Liver (tissue), 9 donors: Measurements from ENCODE around the gene NUDT9. TPM values are rescaled to one million over a fixed set of nuclear protein-coding genes. Genes with fewer than 3 reads are reported as not detected.

Experiments
- DNase-seq: peaks from one replicate; pipeline ENCODE4 v3.0.0-alpha.2; 2017; ENCODE audit warnings: low spot score
- H3K27ac ChIP-seq, 2 donors: one replicate each; pipeline ENCODE4 v1.7.0; 2013; ENCODE audit warnings: inconsistent platforms in 2 of 2, low read length in 2 of 2, control low read depth in 1 of 2, low read depth in 1 of 2, mild to moderate bottlenecking in 1 of 2
- H3K27me3 ChIP-seq, 4 donors: one replicate each; pipeline versions ENCODE4 v1.6.1 to v1.7.0; 2013; ENCODE audit warnings: low read length in 3 of 4, inconsistent platforms in 1 of 4, mild to moderate bottlenecking in 1 of 4, moderate library complexity in 1 of 4; ENCODE audit not compliant: control insufficient read depth in 4 of 4, insufficient read depth in 4 of 4
- H3K36me3 ChIP-seq, 4 donors: one replicate each; pipeline versions ENCODE4 v1.6.1 to v1.7.0; 2013; ENCODE audit warnings: low read length in 3 of 4, mild to moderate bottlenecking in 3 of 4, low read depth in 1 of 4, moderate library complexity in 1 of 4; ENCODE audit not compliant: control insufficient read depth in 4 of 4, insufficient read depth in 3 of 4
- H3K4me1 ChIP-seq, 4 donors: one replicate each; pipeline versions ENCODE4 v1.6.1 to v1.7.0; 2013; ENCODE audit warnings: low read length in 3 of 4, mild to moderate bottlenecking in 3 of 4, moderate library complexity in 1 of 4; ENCODE audit not compliant: control insufficient read depth in 4 of 4, insufficient read depth in 4 of 4
- H3K4me3 ChIP-seq, 3 donors: one replicate each; pipeline versions ENCODE4 v1.6.1 to v1.7.0; 2013; ENCODE audit warnings: low read length in 3 of 3, control low read depth in 1 of 3, low read depth in 1 of 3, mild to moderate bottlenecking in 1 of 3
- H3K9ac ChIP-seq, 2 donors: one replicate each; pipeline ENCODE4 v1.7.0; 2013; ENCODE audit warnings: low read length in 2 of 2, mild to moderate bottlenecking in 2 of 2, moderate library complexity in 2 of 2, control low read depth in 1 of 2, low read depth in 1 of 2
- H3K9me3 ChIP-seq, 4 donors: one replicate each; pipeline versions ENCODE4 v1.6.1 to v1.7.0; 2013; ENCODE audit warnings: low read length in 3 of 4; ENCODE audit not compliant: control insufficient read depth in 4 of 4
- FOXA1 ChIP-seq: IDR thresholded peaks from 2 replicates; pipeline ENCODE4 v1.6.1; 2016; ENCODE audit warnings: antibody characterized with exemption
- FOXA2 ChIP-seq: IDR thresholded peaks from 2 replicates; pipeline ENCODE4 v1.6.1; 2016; ENCODE audit warnings: antibody characterized with exemption
- GABPA ChIP-seq, 2 donors: IDR thresholded peaks in 1 of 2; conservative IDR thresholded peaks in 1 of 2; 2 replicates each; pipeline ENCODE4 v1.6.1; 2016; ENCODE audit warnings: antibody characterized with exemption in 2 of 2, mild to moderate bottlenecking in 1 of 2, moderate library complexity in 1 of 2
- HNF4A ChIP-seq, 2 donors: conservative IDR thresholded peaks; 2 replicates each; pipeline ENCODE4 v1.6.1; 2016; ENCODE audit warnings: antibody characterized with exemption in 2 of 2, mild to moderate bottlenecking in 2 of 2
- HNF4G ChIP-seq: IDR thresholded peaks from 2 replicates; pipeline ENCODE4 v1.6.1; 2016; ENCODE audit warnings: antibody characterized with exemption
- JUND ChIP-seq, 2 donors: IDR thresholded peaks; 2 replicates each; pipeline ENCODE4 v1.6.1; 2016; ENCODE audit warnings: antibody characterized with exemption in 2 of 2
- NR2F2 ChIP-seq: IDR thresholded peaks from 2 replicates; pipeline ENCODE4 v1.6.1; 2016; ENCODE audit warnings: antibody characterized with exemption
- RAD21 ChIP-seq, 2 donors: IDR thresholded peaks; 2 replicates each; pipeline ENCODE4 v1.6.1; 2016; ENCODE audit warnings: antibody characterized with exemption in 2 of 2, mild to moderate bottlenecking in 2 of 2
- REST ChIP-seq: IDR thresholded peaks from 2 replicates; pipeline ENCODE4 v1.6.1; 2016; ENCODE audit warnings: antibody characterized with exemption, mild to moderate bottlenecking
- RXRA ChIP-seq, 2 donors: IDR thresholded peaks; 2 replicates each; pipeline ENCODE4 v1.6.1; 2017 to 2018; ENCODE audit warnings: antibody characterized with exemption in 2 of 2, mild to moderate bottlenecking in 1 of 2
- SP1 ChIP-seq: IDR thresholded peaks from 2 replicates; pipeline ENCODE4 v1.6.1; 2018; ENCODE audit warnings: antibody characterized with exemption, mild to moderate bottlenecking
- TAF1 ChIP-seq: conservative IDR thresholded peaks from 2 replicates; pipeline ENCODE4 v1.6.1; 2016; ENCODE audit warnings: antibody characterized with exemption, mild to moderate bottlenecking
- WGBS: extraction: QIAGEN DNeasy Blood & Tissue Kit; methylation state at CpG from one replicate; pipeline ENCODE4 v1.1.7; 2013; 5-methylcytosine and 5-hydroxymethylcytosine counted together
- polyA plus RNA-seq, 2 donors: library from polyadenylated mRNA; stranded (reverse) in 1 of 2; unstranded in 1 of 2; fragments of 200-250 nt in 1 of 2; fragments of >200 nt in 1 of 2; fragmentation: Nextera tagmentation in 1 of 2; extraction: Ambion mirVana in 1 of 2; gene quantifications; one replicate each; pipeline versions ENCODE4 v1.2.1 to v1.2.3, GENCODE V29; 2013 to 2015
- total RNA-seq, 2 donors: library from RNA; depleted of rRNA; stranded (reverse); fragments of >200 nt; gene quantifications; one replicate each; pipeline ENCODE4 v1.2.3, GENCODE V29; 2014
- TF ChIP-seq, protein P1 (sequence below): IDR thresholded peaks from 2 replicates; pipeline ENCODE4 v1.6.1; 2016; ENCODE audit warnings: antibody characterized with exemption
- TF ChIP-seq, protein P2 (sequence below): fragments of 150-350 bp; IDR thresholded peaks from 2 replicates; pipeline ENCODE4 v1.5.1; 2017; ENCODE audit warnings: improper control_type of control experiment, low read depth, low read length; ENCODE audit not compliant: missing input control
- TF ChIP-seq, protein P3 (sequence below): IDR thresholded peaks from 2 replicates; pipeline ENCODE4 v1.6.1; 2016; ENCODE audit warnings: antibody characterized with exemption
- TF ChIP-seq, protein P4 (sequence below): IDR thresholded peaks from 2 replicates; pipeline ENCODE4 v1.6.1; 2016; ENCODE audit warnings: antibody characterized with exemption
- donor health status: healthy.
- donor health status: healthy.
- donor health status: healthy.
- donor health status: healthy.
- donor health status: healthy.

The NUDT9 gene
- total and polyA plus RNA-seq, 4 donors, result 9.2 to 37.3 (median 26.9) TPM

DNA sequence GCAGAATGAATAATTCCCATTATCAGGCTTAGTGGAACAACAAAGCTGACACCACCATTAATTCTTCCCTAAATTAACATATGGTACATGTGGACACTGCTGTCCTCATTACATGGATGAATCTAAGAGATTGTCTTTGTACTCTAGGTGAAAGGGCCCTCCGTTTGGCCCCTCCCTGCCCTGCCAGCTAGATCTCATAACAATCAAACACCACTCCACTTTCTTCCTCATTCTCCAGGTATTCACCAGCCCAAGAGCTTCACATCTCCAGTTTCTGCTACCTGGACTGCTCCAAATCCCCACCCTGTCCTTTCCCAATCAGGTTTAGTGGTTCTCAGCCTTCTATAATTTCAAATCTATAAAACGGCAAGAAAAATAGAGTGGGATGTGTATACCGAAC is 35.1 kb upstream of the NUDT9 start:
- 36% methylated on average over 3 of the region's 3 CpGs for WGBS
- Histone ChIP-seq H3K36me3 (no peaks in the 10 kb centered on the region), H3K9ac (peak overlapping the region in 1 of 2 donors; percentile 36), H3K27me3 (no peaks in the 10 kb centered on the region), H3K4me3 (peak overlapping the region in 1 of 3 donors; percentile 2), H3K4me1 (peaks cover 5 to 44% (median 22%) of the 10 kb centered on the region in 4 donors), H3K27ac (peak overlapping the region in 1 of 2 donors; percentile 35), H3K9me3 (no peaks in the 10 kb centered on the region)
- TF ChIP-seq, protein P1, sequence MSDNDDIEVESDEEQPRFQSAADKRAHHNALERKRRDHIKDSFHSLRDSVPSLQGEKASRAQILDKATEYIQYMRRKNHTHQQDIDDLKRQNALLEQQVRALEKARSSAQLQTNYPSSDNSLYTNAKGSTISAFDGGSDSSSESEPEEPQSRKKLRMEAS, result no peak
- TF ChIP-seq RXRA (IDR thresholded peaks at IDR 0.05), result peak in 1 of 2 donors; percentile 37
- no peak for DNase-seq

DNA sequence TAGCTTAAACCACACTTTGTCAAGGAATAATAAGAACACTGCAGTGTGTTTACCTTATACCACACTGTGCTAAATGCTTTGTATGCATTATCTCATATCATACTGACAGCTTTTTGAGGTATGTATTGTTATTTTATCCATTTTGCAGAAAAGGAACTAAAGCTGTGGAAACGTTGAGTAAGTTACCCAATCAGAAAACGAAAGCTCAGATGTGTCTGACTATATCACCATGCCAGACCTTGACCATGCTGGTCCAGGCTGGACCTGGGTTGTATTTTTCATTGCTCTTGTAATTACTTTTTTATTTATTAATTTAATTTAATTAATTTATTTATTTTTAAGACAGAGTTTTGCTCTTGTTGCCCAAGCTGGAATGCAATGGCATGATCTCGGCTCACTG is 33.5 kb upstream of the NUDT9 start:
- WGBS, result 20% methylated on average over 3 of the region's 3 CpGs
- peaks cover 3 to 39% (median 20%) of the 10 kb centered on the region in 4 donors for H3K4me1 ChIP-seq
- no peaks in the 10 kb centered on the region for H3K9me3 ChIP-seq
- H3K9ac ChIP-seq, result peak overlapping the region in 1 of 2 donors; percentile 8
- peak overlapping the region in 1 of 2 donors; percentile 80 for H3K27ac ChIP-seq
- TF ChIP-seq FOXA1, result no peak
- TF ChIP-seq, protein P2, sequence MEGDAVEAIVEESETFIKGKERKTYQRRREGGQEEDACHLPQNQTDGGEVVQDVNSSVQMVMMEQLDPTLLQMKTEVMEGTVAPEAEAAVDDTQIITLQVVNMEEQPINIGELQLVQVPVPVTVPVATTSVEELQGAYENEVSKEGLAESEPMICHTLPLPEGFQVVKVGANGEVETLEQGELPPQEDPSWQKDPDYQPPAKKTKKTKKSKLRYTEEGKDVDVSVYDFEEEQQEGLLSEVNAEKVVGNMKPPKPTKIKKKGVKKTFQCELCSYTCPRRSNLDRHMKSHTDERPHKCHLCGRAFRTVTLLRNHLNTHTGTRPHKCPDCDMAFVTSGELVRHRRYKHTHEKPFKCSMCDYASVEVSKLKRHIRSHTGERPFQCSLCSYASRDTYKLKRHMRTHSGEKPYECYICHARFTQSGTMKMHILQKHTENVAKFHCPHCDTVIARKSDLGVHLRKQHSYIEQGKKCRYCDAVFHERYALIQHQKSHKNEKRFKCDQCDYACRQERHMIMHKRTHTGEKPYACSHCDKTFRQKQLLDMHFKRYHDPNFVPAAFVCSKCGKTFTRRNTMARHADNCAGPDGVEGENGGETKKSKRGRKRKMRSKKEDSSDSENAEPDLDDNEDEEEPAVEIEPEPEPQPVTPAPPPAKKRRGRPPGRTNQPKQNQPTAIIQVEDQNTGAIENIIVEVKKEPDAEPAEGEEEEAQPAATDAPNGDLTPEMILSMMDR, result no peak
- TF ChIP-seq FOXA2, result no peak
- TF ChIP-seq TAF1, result no peak
- no peak for TF ChIP-seq RAD21 (IDR thresholded peaks at IDR 0.05)
- TF ChIP-seq RXRA (IDR thresholded peaks at IDR 0.05), result no peak
- TF ChIP-seq, protein P3, sequence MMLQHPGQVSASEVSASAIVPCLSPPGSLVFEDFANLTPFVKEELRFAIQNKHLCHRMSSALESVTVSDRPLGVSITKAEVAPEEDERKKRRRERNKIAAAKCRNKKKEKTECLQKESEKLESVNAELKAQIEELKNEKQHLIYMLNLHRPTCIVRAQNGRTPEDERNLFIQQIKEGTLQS, result no peak
- TF ChIP-seq NR2F2, result no peak
- TF ChIP-seq REST, result no peak
- no peak for TF ChIP-seq HNF4A (conservative IDR thresholded peaks at IDR 0.05)
- no peak for TF ChIP-seq JUND (IDR thresholded peaks at IDR 0.05)
- TF ChIP-seq GABPA (IDR thresholded peaks at IDR 0.05 in 1 of 2, conservative IDR thresholded peaks at IDR 0.05 in 1 of 2), result no peak
- no peak for TF ChIP-seq SP1
- no peak for TF ChIP-seq HNF4G
- TF ChIP-seq, protein P4, sequence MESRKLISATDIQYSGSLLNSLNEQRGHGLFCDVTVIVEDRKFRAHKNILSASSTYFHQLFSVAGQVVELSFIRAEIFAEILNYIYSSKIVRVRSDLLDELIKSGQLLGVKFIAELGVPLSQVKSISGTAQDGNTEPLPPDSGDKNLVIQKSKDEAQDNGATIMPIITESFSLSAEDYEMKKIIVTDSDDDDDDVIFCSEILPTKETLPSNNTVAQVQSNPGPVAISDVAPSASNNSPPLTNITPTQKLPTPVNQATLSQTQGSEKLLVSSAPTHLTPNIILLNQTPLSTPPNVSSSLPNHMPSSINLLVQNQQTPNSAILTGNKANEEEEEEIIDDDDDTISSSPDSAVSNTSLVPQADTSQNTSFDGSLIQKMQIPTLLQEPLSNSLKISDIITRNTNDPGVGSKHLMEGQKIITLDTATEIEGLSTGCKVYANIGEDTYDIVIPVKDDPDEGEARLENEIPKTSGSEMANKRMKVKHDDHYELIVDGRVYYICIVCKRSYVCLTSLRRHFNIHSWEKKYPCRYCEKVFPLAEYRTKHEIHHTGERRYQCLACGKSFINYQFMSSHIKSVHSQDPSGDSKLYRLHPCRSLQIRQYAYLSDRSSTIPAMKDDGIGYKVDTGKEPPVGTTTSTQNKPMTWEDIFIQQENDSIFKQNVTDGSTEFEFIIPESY, result no peak
- peak overlapping the region in 2 of 3 donors; percentile 44 to 79 for H3K4me3 ChIP-seq
- no peaks in the 10 kb centered on the region for H3K27me3 ChIP-seq
- H3K36me3 ChIP-seq, result no peaks in the 10 kb centered on the region
- no peak for DNase-seq
